GM15510 (cell line): ENCODE measurements around the gene ZFP62.

Experiments used
- POLR2A ChIP-seq: IDR thresholded peaks from 3 replicates; pipeline ENCODE4 v1.6.1; 2011; ENCODE audit warnings: borderline replicate concordance; ENCODE audit not compliant: insufficient read length; ENCODE audit errors: extremely low read depth

Gene ZFP62

DNA sequence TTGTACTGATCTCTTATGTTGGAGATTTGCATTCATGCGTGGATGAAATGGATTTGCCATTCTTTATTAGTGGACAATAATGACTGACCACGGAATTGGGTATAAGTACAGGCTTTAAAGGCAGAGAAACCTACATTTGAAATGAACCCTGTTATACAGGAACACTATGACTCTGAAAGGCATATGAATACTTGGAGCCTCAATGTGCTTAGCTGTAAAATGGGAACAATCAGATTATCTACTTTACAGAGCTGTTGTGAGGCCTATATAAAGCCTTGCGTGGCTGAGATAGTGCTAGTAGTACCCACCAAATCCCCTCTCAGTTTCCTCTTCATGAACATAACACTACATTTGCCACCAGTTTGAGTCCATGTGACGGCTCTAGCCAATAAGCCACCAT, 39.5 kb downstream of the ZFP62 start:
- no peak for TF ChIP-seq POLR2A

DNA sequence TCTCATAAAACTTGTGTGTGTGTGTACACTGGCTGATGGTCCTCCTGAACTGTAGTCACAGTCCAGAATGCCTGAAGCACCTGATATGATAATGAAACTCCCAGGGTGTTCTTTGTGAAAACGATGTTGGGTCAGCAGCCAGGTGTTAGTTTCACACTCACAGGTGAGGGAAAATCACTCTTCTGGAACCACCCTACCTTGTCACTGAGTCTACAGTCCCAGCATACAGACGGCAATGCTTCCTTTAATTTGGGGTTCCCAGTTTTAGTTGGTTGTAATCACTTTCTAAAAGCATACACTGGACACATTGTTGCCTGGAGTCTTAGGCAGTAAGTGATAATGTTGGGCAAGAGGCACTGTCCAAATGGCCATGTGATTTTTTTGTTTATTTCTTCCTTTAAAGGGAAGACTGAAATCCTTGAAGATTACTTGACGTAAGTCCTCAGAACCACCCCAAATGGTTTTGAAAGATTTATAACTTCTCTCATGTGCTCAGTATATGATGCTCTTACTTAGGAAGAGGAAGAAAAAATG, 40.2 kb downstream of the ZFP62 start:
- TF ChIP-seq POLR2A: no peak

DNA sequence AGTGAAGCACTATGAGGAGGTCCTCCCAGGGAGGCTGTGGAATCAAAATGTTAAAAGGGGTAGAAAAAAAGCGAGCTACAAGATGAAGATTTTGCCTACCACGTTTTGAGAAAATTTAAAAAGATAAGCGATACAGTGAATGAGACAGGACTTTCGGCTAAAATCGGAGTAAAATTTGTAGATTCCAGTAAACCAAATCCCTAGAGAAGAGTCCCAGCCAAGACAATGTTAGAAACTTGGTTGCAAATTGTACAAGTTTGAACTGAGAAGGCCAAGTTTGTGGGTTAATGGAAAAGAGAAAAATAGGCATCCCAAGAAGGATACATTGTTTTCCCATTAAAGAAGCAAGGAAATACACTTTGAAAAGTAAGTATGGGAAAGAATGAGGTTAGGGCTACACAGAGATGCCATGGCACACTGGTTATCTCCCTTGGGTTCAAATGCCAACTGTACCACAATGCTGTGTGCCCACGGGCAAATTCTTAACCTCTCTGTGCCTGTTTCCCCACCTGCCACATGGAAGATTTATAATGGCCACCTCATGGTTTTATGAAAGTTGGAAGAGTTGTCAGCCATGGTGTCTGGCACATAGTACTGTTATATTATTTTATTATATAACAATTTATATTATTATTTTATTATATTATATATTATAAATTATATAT, 42.3 kb downstream of the ZFP62 start:
- TF ChIP-seq POLR2A: no peak

DNA sequence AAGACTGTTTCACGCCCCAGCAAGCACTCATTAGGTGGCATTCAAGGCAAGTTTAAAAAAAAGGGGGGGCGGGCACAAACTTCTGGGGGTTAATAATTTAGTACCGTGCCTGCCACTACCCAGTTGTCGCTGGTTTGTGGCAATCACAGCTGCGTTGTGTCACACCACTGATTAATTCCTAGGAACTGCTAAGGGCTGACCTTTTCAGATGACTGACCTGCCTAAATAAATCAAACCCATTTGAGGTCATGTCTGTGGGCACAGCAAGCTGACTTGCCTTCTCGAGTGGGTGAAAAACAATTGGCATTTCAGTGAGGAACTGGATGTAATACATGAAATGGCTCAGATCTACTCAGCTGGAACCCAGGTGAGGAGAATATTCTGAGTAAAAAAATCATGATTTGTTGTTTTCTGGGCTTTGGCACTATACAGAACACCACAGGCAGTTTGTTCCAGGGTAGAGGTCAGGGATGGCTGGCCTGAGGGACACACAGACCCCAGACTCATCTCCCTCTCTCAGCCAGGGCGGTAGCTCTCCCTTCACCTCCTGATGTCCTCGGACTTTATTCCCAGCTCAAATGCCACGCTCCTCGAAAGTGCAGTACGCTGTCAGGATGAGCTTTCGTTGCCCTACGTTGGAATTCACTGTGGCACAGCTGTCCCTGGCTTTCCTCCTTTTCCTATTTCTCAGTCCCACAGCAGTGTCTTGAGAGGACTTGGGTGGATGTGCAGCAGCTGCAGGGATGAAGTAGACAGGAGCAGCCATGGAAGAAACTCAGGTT, 43.0 kb downstream of the ZFP62 start:
- no peak for TF ChIP-seq POLR2A

DNA sequence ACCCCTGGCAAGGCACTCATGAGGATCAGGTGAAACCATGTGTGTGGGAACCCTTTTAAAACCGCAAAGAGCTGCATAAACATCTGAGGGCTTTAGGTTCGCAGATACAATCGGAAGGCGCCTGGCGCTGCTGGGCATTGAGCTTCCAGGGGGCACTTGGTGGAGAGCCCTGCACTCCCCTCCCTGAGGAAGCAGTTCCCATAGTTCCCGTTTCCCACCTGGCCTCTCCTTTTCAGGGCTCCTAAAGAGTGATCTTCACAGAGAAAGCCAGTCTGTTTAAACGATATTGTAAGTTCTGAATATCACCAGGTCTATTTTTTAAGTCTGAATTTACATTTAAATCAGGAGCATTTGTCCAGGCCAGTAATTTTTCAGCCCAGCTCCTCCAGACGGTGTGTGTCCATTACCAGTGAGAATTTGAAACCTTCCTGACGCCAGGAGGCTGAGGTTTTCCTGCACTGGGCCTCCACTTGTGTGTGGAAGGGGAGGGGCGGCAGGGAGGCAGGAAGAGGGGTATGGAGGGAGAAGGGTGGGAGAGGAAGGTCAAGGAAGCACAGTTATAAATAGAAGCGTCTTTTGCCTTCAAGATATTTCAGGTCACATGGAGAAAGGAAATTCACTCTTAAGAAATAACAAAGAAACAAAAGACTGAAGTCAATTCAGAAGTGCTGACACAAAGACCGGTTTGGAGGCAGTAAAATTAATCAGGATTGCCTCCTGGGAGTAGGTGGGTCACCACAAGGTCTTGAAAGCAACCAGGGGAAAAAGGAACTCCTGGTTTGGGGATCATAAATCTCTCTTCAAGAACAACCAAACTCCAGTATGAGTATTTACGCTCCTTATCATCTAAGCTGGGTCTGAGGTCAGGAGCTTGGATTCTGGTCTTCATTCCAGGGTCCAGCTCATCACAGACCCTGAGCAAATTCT, 44.2 kb downstream of the ZFP62 start:
- no peak for TF ChIP-seq POLR2A

DNA sequence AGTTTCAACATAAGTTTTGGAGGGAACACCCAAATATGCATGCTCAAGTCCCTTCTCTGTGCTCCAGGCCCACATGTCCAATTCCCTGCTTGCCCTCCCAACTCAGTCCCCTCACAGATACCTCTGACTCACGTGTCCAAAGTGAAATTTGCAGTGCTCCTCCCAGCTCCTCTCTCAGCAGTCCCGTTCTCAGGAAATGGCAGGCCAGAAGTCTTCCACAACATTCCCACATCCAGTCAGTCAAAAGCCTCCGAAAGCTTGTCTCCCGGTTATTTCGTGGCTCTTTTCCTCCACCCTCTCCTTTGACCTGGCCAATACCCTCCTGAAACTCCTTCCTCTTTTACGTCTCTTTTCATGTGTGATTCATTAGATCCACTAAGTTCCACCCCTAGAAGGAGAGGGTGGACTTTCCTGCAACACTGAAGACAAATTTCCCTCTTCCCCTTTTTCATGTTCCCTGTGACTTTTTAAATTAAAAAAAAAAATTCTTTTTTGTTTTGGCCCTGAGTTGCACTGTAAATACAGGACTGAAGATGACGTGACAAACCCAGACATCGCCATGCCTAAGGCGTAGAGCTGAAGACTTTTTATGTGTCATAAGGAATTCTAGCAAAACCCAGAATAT, 45.7 kb downstream of the ZFP62 start:
- no peak for TF ChIP-seq POLR2A

DNA sequence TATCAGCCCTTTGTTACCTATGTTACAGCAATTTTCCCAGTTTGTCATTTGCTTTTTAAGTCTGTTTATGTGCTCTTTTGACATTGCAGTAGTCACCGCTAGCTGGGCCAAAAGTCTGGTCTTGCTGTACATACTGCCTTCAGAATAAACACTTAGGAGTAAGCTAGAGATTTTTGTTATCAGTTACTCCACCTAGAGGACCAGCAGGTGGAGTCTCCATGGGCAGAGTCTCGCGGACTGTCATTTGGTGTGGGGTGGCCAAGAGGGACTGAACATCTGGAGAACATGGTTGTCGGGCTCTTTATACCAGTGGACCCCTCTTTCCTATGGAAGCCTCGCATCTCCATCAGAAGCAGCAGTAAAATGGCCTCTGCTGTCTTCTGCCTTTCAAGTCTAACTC, 47.7 kb downstream of the ZFP62 start:
- TF ChIP-seq POLR2A: no peak

DNA sequence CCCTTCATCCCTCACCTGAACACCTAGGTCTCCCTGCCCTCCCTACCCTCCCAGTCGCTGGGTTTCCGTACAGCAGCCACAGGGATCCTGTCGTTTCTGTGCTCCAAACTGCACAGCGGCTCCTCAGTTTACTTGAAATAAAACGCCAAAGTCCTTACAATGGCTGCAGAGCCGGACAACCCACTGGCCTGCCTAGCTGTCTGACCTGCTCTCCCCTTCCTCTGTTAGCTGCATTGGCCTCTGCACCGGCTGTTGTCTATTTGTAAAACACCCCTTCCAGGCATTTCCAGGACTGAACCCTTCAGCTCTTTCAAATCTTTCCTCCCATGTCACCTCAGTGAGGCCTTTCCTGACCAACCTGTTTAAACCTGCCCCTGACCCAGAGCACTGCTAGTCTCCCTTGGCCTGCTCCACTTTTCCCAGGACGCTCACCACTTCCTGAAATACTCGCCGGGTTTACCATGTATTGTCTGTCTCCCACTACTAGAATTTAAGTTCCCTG, 49.4 kb downstream of the ZFP62 start:
- no peak for TF ChIP-seq POLR2A

DNA sequence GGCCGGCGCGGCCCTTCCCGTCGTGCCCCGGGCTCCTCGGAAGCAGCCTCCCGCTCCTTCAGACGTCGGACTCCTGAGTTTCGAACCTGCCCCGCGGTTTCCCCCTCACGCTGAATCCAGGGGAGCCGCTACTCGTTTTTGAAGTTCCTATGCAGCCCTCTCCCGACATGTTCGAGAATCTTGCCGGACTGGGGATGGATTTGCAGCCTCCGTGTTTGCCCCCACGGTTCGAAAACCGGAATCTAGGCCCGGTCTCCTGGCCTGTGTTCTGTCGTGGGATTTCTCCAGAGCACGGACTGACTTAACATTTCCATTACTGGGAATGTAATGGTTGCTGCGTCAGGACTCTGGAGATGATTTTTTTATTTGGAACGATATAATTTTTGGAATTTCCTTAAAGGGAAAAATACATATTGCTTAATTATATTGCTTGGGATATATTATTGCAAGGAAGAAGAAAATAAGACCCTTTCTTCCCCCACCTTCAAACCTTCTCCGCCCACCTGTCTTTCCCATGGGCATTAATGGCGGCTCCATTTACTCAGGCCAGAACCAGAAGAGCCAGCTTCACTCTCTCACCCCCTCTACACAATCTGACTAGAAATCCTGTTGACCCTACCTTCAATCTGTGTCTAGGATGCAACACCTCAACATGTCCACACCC, 50.0 kb downstream of the ZFP62 start:
- no peak for TF ChIP-seq POLR2A

DNA sequence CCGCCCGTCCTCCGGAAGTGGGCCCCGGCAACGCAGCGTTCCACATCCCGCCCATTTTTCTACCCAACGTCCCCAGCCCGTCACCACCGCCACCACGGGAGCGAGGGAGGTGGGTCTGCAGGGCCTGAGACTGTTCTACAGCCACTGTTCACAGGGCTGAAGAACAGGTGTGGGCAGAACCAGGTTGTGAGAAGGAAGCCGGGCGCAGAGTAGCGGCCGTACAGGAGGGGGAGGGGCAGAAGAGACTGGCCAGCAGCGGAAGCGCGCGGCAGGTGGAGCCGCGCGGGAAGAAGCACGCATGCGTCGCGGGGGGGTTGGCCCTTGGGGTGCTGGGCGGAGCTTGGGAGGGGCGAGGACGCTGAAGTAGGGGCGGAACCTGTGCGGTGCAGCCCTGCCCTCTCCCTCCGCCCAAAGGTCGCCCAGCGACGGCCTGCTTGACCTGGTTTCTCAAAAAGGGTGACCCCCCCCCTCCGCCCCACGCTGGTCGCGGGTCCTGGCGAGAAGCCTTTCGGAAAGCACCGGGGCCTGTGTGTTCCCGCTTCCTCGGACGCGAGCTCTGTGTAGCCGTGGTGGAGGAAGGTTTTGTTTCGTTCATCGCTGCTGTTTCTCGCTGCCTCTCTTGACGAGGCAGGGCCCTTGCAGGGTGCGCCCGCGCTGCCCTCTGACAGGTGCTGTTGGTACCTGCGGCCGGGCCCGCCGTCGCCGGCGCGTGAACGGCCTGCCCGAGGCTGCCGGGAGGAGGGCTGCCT, 50.7 kb downstream of the ZFP62 start:
- TF ChIP-seq POLR2A: peak; percentile 70

DNA sequence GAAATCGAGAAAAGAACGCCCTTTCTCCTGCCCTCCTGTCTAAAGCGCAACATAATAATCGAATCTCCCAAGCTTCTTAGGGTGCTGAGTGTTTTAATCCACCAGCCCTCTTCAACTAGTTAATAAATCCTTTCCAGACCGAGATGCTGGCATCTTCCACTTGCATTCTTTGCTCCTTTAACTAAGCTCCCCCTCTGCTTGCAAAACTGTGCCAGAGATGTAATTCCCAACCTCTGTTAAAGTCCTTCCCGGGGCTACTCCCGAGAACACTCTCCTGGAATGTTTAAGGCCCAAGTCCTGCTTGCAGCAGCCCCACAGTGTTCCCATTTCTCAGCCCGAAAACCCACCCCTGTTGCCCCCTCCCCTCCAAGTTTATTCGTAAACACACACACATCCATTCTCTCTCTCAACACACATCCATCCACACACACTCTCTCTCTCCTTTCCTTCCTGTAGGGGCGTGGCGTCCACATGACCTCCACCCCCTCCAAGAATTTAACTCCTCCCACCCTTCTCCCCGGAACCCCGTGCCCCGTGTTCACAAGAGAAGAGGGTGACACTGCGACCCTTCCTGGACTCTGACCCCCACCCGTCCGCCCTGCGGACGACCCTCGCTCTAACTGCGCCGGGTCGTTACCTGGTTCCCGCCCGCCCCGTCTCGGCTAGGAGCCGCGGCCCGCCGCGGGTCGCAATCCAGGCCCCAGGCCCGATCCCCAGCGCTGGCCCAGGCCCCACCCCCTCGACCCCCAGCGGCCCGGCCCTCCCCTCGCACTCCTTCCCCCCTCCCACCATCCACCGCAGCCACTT, 51.5 kb downstream of the ZFP62 start:
- no peak for TF ChIP-seq POLR2A

DNA sequence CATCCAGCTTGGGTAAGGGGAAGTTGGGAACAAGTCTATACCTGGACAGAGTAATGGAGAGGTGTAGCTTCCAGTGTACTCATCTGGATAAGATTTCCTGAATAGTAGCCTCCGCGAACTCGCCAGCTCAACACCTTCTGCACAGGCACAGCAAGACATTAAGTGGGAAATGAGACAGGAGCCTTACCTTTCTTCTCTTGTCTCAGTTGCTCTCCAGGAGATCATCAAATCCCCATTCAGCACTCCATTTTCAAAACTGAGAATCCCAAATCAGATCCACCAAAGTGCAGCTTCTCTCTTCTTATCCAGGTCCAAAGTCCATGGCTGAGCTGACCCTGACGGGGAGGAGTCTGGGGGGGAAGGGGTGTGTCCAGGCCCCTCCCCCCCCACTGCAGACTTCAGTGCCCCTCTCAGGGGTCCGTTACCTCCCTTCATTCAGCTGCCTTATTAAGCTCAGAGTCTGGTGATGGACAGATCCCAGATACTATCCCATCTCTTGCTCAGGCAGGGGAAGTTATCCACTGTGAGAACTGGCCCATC, 52.5 kb downstream of the ZFP62 start:
- no peak for TF ChIP-seq POLR2A
